Inferior parietal cortex (tissue), 1 donor: ENCODE data around the gene KLF7.

Experiments used
- DNase-seq: peaks from one replicate; pipeline ENCODE4 v3.0.0-alpha.2; 2016; ENCODE audit errors: extremely low spot score

The KLF7 gene

GRCh38 chr2:207149249-207150213 lies 16.2 kb downstream of the KLF7 start:
- DNase-seq, result no peak

- DNase-seq, result no peak
Measured at GRCh38 chr2:207148020-207148419, 17.7 kb downstream of the KLF7 start.

- DNase-seq, result no peak
Measured at GRCh38 chr2:207144173-207144785, 21.5 kb downstream of the KLF7 start.

- peak; percentile 58 for DNase-seq
Measured at GRCh38 chr2:207143215-207144172, 22.3 kb downstream of the KLF7 start.

GRCh38 chr2:207142461-207142860 lies 23.3 kb downstream of the KLF7 start:
- no peak for DNase-seq

GRCh38 chr2:207141386-207141785 lies 24.4 kb downstream of the KLF7 start:
- DNase-seq, result no peak

GRCh38 chr2:207140265-207140664 lies 25.5 kb downstream of the KLF7 start:
- no peak for DNase-seq

GRCh38 chr2:207139552-207139951 lies 26.2 kb downstream of the KLF7 start:
- no peak for DNase-seq

- no peak for DNase-seq
Measured at GRCh38 chr2:207138627-207139297, 27.0 kb downstream of the KLF7 start.

GRCh38 chr2:207137596-207138337 lies 28.0 kb downstream of the KLF7 start:
- DNase-seq, result no peak

- no peak for DNase-seq
Measured at GRCh38 chr2:207136874-207137273, 28.9 kb downstream of the KLF7 start.

GRCh38 chr2:207135801-207136457 lies 29.8 kb downstream of the KLF7 start:
- DNase-seq, result no peak

GRCh38 chr2:207135340-207135739 lies 30.4 kb downstream of the KLF7 start:
- no peak for DNase-seq

GRCh38 chr2:207133820-207134519 lies 31.8 kb downstream of the KLF7 start:
- DNase-seq, result no peak

- no peak for DNase-seq
Measured at GRCh38 chr2:207133458-207133819, 32.3 kb downstream of the KLF7 start.

GRCh38 chr2:207132019-207132418 lies 33.7 kb downstream of the KLF7 start:
- DNase-seq, result no peak

- no peak for DNase-seq
Measured at GRCh38 chr2:207131594-207131993, 34.2 kb downstream of the KLF7 start.

GRCh38 chr2:207130958-207131521 lies 34.7 kb downstream of the KLF7 start:
- DNase-seq, result no peak

GRCh38 chr2:207129821-207130220 lies 35.9 kb downstream of the KLF7 start:
- DNase-seq, result no peak
